Lung (tissue), 5 donors: ENCODE measurements around the gene CCL18. TPM values are rescaled to one million over a fixed set of nuclear protein-coding genes. Genes with fewer than 3 reads are reported as not detected.

ENCODE experiments used
- polyA plus RNA-seq, 2 donors: library from polyadenylated mRNA; stranded (reverse); fragments of 200-250 nt; gene quantifications; one replicate each; pipeline ENCODE4 v1.2.1, GENCODE V29; 2013
- small RNA-seq: library from RNA; depleted of rRNA; stranded (forward); fragments of <200 nt; gene quantifications from one replicate; pipeline ENCODE3, GENCODE V24; 2014; ENCODE audit warnings: low replicate concordance
- total RNA-seq, 2 donors: library from RNA; depleted of rRNA in 1 of 2; stranded (reverse); fragments of >200 nt in 1 of 2; gene quantifications; one replicate each; pipeline ENCODE4 v1.2.1, GENCODE V29; 2014 to 2021
- donor health status: Bipolar disorder and iron deficiency.
- donor health status: healthy.
- donor health status: DM: yes; HTN: yes; CAD: no.

The CCL18 gene
- total and polyA plus RNA-seq, 4 donors, result 8.7 to 89.9 (median 58.6) TPM

Small RNA genes within 50 kb of the gene (small RNA-seq; reads per million reads assigned to genes)
- not detected for gene RN7SL301P

Other genes starting within 250 kb of the CCL18 start
- under 1 TPM in 1 of 2 donors, not detected in 1; 0.17 TPM for gene HEATR9, start 195.4 kb upstream of the CCL18 start, total RNA-seq
- under 1 TPM in 1 of 2 donors, not detected in 1; 0.05 TPM for gene HEATR9, start 195.4 kb upstream of the CCL18 start, polyA plus RNA-seq
- 1 to 10 TPM; 3.2 to 6.8 TPM for gene CCL5, start 183.9 kb upstream of the CCL18 start, total RNA-seq
- 10 to 100 TPM; 14.5 to 15.3 TPM for gene CCL5, start 183.9 kb upstream of the CCL18 start, polyA plus RNA-seq
- gene RDM1, start 133.5 kb upstream of the CCL18 start, total RNA-seq, result not detected
- under 1 TPM; 0.10 to 0.26 TPM for gene RDM1, start 133.5 kb upstream of the CCL18 start, polyA plus RNA-seq
- gene LYZL6, start 120.6 kb upstream of the CCL18 start, total RNA-seq, result not detected
- gene LYZL6, start 120.6 kb upstream of the CCL18 start, polyA plus RNA-seq, result not detected
- gene CCL16, start 82.8 kb upstream of the CCL18 start, total RNA-seq, result under 1 TPM in 1 of 2 donors, not detected in 1; 0.18 TPM
- gene CCL16, start 82.8 kb upstream of the CCL18 start, polyA plus RNA-seq, result under 1 TPM; 0.14 to 0.20 TPM
- 10 to 100 TPM in 1 of 2 donors, 1 to 10 TPM in 1; 2.9 to 25.3 TPM for gene CCL14, start 77.5 kb upstream of the CCL18 start, total RNA-seq
- gene CCL14, start 77.5 kb upstream of the CCL18 start, polyA plus RNA-seq, result 10 to 100 TPM; 31.3 to 66.0 TPM
- gene CCL15, start 62.7 kb upstream of the CCL18 start, total RNA-seq, result 1 to 10 TPM; 1.3 to 1.4 TPM
- 1 to 10 TPM in 1 of 2 donors, under 1 TPM in 1; 0.84 to 1.1 TPM for gene CCL15, start 62.7 kb upstream of the CCL18 start, polyA plus RNA-seq
- gene CCL23, start 46.3 kb upstream of the CCL18 start, total RNA-seq, result 1 to 10 TPM in 1 of 2 donors, not detected in 1; 5.1 TPM
- gene CCL23, start 46.3 kb upstream of the CCL18 start, polyA plus RNA-seq, result 10 to 100 TPM in 1 of 2 donors, 1 to 10 TPM in 1; 7.2 to 34.4 TPM
- gene CCL3, start 25.9 kb downstream of the CCL18 start, total RNA-seq, result 10 to 100 TPM; 16.3 to 31.6 TPM
- 100 to 1,000 TPM in 1 of 2 donors, 1 to 10 TPM in 1; 7.8 to 526 TPM for gene CCL3, start 25.9 kb downstream of the CCL18 start, polyA plus RNA-seq
- gene CCL4, start 39.6 kb downstream of the CCL18 start, total RNA-seq, result 10 to 100 TPM; 15.1 to 27.0 TPM
- 100 to 1,000 TPM in 1 of 2 donors, 1 to 10 TPM in 1; 8.3 to 502 TPM for gene CCL4, start 39.6 kb downstream of the CCL18 start, polyA plus RNA-seq
- gene TBC1D3B, start 112.4 kb downstream of the CCL18 start, total RNA-seq, result 1 to 10 TPM; 2.2 to 7.5 TPM
- 1 to 10 TPM; 1.6 to 3.8 TPM for gene TBC1D3B, start 112.4 kb downstream of the CCL18 start, polyA plus RNA-seq
- gene CCL3L1, start 132.5 kb downstream of the CCL18 start, total RNA-seq, result 10 to 100 TPM in 1 of 2 donors, 1 to 10 TPM in 1; 3.5 to 24.7 TPM
- 10 to 100 TPM in 1 of 2 donors, under 1 TPM in 1; 0.98 to 62.1 TPM for gene CCL3L1, start 132.5 kb downstream of the CCL18 start, polyA plus RNA-seq
- 10 to 100 TPM; 10.7 to 52.2 TPM for gene CCL4L2, start 146.8 kb downstream of the CCL18 start, total RNA-seq
- 100 to 1,000 TPM in 1 of 2 donors, 1 to 10 TPM in 1; 4.5 to 125 TPM for gene CCL4L2, start 146.8 kb downstream of the CCL18 start, polyA plus RNA-seq
- gene TBC1D3I, start 200.3 kb downstream of the CCL18 start, total RNA-seq, result not detected
- under 1 TPM; 0.39 to 0.73 TPM for gene TBC1D3I, start 200.3 kb downstream of the CCL18 start, polyA plus RNA-seq